CD4-positive, alpha-beta T cell treated with Interleukin-17A for 4 hours (primary cell): Measurements from ENCODE around the gene RINL.
"Not testable (repeated sequence)": the region's sequence is repeated elsewhere in the genome, so short reads cannot be mapped to it uniquely, and the experiment has no call there.

Experiments
- DNase-seq: peaks from one replicate; pipeline ENCODE4 v3.0.0-alpha.2; 2020; ENCODE audit warnings: mixed read lengths

Gene RINL

GRCh38 chr19:38831142-38831605, 46.9 kb downstream of the RINL start:
- DNase-seq: peak; percentile 34

GRCh38 chr19:38830039-38830733, 47.9 kb downstream of the RINL start:
- no peak for DNase-seq

- DNase-seq: not testable (repeated sequence)
Observed at GRCh38 chr19:38829203-38829602, 48.9 kb downstream of the RINL start.

- DNase-seq: no peak
Observed at GRCh38 chr19:38826856-38827551, 51.1 kb downstream of the RINL start.

GRCh38 chr19:38825936-38826335, 52.1 kb downstream of the RINL start:
- not testable (repeated sequence) for DNase-seq

GRCh38 chr19:38821230-38821825, 56.7 kb downstream of the RINL start:
- DNase-seq: not testable (repeated sequence)

- no peak for DNase-seq
Observed at GRCh38 chr19:38819231-38819920, 58.7 kb downstream of the RINL start.
